HG03521 (cell line): ENCODE results near the gene RNF144B.

Source experiments
- ATAC-seq: cut with Tn5 transposase; IDR thresholded peaks from one replicate; pipeline ENCODE4 v1.9.1; 2021; ENCODE audit warnings: mild to moderate bottlenecking, moderate library complexity; ENCODE audit not compliant: unreplicated experiment

Gene RNF144B

DNA sequence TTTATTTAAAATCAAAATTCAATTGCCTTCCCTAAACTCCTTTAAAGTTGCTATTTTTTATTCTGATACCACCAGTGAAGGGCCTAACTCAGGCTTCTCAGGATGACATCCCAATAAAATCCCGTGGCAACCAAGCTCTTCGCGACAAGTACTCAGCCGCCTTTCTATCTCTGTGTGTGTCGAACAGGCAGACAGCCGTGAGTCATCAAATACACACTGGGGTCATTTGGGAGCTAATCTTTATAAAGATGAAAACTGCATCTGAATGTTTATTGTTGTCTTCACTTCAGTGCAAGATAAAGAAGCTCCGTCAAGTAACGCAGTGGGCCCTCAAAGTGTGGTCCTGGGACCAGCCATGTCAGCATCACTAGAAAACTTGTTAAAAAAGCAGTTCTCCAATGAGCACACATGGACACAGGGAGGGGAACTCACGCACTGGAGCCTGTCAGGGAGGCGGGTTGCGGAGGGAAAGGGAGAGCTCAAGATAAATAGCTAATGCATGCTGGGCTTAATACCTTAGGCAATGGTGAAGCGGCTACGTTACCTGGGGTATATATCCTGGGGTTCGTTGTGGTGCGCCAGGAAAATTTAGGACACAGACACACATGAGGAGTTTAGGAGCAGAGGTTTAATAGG, 119.3 kb downstream of the RNF144B start:
- ATAC-seq: no peak

DNA sequence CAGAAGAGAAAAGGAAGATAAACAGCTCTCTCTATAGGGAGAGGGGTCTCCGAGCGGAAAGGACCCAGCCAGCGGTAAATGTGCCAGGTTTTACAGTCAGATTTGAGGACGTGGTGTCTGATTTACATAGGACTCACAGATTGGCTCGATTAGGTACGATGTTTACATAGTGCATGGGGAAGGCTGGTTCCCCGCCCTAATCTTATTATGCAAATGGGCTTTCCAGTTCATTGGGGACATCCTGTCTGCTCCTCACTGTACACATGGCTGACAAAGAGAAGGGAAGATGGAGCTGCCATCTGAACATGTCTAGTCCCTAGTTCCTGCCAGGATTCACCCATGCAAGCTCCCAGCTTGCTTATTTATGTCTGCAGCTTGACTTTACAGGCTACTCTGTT, 119.9 kb downstream of the RNF144B start:
- ATAC-seq: no peak

DNA sequence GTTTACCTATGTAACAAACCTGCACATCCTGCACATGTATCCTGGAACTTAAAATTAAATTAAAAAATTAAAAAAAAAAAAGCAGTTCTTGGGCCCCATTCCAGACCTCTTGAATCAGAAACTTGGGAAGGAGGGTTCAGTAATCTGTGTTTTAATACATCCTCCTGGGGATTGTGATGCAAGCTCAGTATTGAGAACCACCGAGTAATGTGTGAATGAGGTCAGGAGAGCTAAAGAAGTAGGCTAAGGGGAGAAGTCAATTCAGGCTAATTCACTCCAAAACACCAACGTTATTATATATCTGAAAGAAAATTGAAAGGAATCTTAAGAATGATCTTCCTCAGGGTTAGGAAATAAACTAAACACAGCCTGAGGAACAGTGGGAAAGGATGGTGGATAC, 120.4 kb downstream of the RNF144B start:
- no peak for ATAC-seq

DNA sequence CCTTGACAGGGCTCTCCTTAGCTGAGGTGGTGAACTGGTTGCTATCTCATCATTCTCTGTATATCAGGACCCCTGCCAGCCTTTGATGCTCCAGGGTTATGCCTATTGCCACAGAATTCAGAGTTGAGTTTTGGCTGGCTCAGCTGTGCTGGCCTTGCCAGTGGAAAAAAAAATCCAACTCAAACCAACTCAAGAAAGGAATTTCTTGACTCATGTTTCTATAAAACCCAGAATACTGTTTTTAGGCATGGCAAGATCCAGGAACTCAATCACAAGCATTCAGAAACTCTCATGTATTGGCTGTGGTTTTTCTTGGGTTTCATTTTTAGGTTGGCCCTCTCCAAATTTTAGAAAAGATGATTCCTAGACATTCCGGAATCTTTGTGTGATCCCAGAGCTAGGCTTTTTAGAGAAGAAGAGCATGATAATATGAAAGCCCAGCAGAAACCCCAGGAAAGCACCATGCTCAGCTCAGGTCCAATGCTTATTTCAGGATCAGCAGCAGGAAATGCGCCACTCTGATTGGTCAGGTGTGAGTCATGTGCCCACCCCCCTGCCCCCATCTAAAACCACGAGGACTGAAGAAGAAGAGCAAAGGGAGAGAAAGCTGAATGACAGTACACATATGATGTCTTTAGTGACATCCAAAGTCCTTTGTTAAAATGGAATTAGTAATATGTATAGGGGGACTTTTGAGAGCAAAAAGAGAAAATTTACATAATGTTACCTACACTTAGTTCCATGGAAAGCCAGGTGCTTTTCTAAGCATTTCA, 122.9 kb downstream of the RNF144B start:
- no peak for ATAC-seq

DNA sequence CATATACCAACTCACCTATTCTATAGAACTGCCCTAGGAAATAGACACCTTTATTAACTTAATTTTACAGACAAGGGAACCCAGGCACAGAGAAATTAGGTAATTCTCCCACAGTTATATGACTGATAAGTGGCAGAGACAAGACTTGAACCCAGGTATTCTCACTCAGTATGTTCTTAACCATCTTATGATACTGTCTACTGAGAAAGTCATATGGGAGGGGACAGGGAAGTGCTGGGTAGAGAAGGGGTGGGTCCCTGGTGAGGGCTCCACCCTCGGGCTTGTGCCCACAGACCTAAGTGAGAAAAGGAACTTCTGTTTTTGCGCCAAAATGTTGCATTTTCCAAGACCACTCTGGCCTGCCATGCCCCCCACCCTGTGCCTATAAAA, 123.5 kb downstream of the RNF144B start:
- no peak for ATAC-seq

DNA sequence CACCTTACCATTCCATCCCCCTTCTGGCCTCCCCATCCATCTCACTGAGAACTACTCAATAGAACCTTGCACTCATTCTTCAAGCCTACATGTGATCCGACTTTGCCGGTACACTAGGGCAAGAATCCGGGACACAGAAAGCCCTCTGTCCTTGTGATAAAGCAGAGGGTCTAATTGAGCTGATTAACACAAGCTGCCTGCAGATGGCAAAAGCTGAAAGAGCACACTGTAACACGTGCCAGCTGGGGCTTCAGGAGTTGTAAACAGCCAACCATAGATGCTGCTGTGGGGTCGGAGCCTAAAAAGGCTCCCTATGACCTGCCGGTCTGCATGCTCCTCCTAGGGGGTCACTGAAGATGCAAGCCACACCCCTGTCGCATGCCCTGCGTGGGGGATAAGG, 124.1 kb downstream of the RNF144B start:
- ATAC-seq: no peak

DNA sequence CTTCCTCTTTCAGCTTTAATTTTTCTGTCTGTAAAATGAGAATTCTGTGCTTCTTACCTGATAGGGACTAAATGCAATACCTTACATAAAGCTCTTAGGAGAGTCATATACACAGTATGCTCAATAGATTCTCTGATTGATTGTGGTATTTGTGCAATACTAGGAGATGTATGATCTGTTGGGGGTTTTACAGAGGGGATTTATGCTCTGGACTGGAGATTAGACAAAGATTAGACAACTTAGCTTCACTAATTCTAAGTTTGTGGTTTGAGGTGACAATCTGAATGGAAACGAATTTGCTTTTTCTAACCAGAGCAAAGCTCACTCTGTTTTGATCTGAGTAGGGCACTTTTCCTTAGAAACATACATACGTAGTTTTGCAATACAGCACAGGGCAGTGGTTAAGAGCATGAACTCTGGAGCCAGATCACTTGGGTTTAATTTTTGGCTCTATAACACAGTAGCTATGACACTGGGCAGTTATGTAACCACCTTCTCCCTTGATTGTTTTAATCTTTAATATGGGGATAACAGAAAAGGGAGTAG, 126.2 kb downstream of the RNF144B start:
- no peak for ATAC-seq

DNA sequence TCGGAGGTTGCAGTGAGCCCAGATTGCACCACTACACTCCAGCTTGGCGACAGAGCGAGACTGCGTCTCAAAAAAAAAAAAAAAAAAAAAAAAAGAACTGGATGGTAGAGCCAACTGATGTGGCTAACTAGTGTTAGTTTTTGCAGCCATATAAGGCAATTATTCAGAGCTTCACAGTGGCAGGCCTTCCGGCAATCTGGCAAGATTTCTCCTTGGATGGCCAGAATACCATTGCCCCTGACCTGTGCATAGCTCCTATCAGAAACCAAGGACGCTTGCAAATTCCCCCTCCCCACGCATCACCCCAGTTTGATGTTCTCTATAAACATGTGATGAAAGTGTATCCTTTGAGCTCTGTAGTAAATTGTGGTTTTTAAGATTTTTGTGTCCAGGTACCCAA, 127.0 kb downstream of the RNF144B start:
- no peak for ATAC-seq

DNA sequence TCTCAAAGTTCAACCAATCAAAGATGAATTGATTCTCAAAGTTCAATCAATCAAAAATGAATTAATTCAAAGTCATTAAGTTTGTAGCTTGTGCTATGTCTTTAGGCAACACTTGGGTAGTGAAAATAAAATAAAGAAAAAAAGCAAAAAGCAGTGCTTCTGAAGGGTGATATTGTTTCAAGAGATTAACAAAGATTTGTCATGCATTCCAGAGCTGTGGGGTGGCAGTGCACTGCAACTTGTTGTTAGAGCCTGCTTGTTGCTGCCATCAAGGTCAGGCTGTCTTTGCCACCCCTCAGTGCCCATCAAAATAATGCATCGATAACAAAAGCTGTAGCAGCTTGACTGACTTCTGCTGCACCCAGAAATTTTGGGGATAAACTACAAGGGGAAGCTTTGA, 128.6 kb downstream of the RNF144B start:
- ATAC-seq: no peak
